ENCODE data around the gene NTRK1.

The NTRK1 gene

GRCh38 chr1:156848461-156849150 is 12.1 kb upstream of the NTRK1 start:
- H3K4me3 ChIP-seq, result no peak overlapping the region
- no peak overlapping the region for H3K27ac ChIP-seq
- TF ChIP-seq, protein P1, sequence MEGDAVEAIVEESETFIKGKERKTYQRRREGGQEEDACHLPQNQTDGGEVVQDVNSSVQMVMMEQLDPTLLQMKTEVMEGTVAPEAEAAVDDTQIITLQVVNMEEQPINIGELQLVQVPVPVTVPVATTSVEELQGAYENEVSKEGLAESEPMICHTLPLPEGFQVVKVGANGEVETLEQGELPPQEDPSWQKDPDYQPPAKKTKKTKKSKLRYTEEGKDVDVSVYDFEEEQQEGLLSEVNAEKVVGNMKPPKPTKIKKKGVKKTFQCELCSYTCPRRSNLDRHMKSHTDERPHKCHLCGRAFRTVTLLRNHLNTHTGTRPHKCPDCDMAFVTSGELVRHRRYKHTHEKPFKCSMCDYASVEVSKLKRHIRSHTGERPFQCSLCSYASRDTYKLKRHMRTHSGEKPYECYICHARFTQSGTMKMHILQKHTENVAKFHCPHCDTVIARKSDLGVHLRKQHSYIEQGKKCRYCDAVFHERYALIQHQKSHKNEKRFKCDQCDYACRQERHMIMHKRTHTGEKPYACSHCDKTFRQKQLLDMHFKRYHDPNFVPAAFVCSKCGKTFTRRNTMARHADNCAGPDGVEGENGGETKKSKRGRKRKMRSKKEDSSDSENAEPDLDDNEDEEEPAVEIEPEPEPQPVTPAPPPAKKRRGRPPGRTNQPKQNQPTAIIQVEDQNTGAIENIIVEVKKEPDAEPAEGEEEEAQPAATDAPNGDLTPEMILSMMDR (IDR thresholded peaks at IDR 0.05), result no peak
- DNase-seq (ENCODE audit: low spot score), result no peak

DNA sequence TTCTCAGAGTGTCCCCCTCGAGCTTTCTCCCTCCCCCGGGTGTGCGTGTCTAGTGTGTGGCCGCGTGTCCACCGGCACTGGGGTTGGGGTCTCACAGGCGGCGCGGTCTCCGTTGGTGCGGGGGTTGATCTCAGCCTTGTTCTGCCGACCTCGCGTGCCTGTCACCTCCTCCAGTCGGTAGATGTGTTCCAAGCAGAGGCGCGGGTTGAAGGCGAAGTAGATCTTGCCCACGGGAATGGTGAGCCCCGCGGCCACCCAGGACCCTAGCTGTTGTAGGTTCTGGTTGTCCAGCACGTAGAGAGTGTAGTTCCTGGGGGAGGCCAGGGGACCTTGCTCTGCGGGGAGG is 11.5 kb upstream of the NTRK1 start:
- H3K4me3 ChIP-seq, result no peak overlapping the region
- no peak for DNase-seq (ENCODE audit: low spot score)

GRCh38 chr1:156851779-156852417 is 8.8 kb upstream of the NTRK1 start:
- TF ChIP-seq, protein P1 (IDR thresholded peaks at IDR 0.05), result no peak
- Histone ChIP-seq H3K4me3 (no peak overlapping the region), H3K27ac (no peak overlapping the region)
- no peak for DNase-seq (ENCODE audit: low spot score)

More for the DNA sequence above, 11.5 kb upstream of the NTRK1 start:
- TF ChIP-seq, protein P1 (IDR thresholded peaks at IDR 0.05), result no peak
- no peak overlapping the region for H3K27ac ChIP-seq

- H3K27ac ChIP-seq, result no peak overlapping the region
- TF ChIP-seq, protein P1 (IDR thresholded peaks at IDR 0.05), result no peak
- DNase-seq (ENCODE audit: low spot score), result no peak
- no peak overlapping the region for H3K4me3 ChIP-seq
These were observed 8.2 kb upstream of the NTRK1 start for GRCh38 chr1:156852418-156852874.

- TF ChIP-seq, protein P1 (IDR thresholded peaks at IDR 0.05), result no peak
- no peak overlapping the region for H3K4me3 ChIP-seq
- no peak overlapping the region for H3K27ac ChIP-seq
- no peak for DNase-seq (ENCODE audit: low spot score)
These were observed 6.9 kb upstream of the NTRK1 start for GRCh38 chr1:156853761-156854160.

DNA sequence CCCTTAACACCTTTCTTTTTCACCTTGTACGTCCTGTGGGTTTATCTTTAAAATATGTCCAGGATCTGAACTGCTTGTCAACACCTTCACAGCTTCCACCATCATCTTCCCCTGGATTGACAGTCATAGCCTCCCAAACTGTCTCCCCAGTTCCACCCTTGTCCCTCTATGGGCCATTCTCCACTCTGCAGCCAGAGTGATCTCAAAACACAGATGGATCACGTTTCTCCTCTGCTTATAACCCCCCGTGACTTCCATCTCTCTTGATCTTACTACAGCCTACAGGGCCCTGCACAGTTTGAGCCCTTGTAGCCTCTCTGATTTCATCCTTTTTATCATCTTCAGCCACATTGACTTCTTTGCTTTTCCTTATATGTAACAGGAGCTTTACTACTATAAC is 6.0 kb upstream of the NTRK1 start:
- Histone ChIP-seq H3K27ac (no peak overlapping the region), H3K4me3 (no peak overlapping the region)
- DNase-seq (ENCODE audit: low spot score), result no peak
- TF ChIP-seq, protein P1 (IDR thresholded peaks at IDR 0.05), result no peak

- DNase-seq (ENCODE audit: low spot score), result no peak
- TF ChIP-seq, protein P1 (IDR thresholded peaks at IDR 0.05), result no peak
- no peak overlapping the region for H3K27ac ChIP-seq
- no peak overlapping the region for H3K4me3 ChIP-seq
These were observed 4.3 kb upstream of the NTRK1 start for GRCh38 chr1:156856282-156856785.
